HG03469 (cell line): ENCODE results near the gene NRP2.

Experiments
- ATAC-seq: cut with Tn5 transposase; IDR thresholded peaks from one replicate; pipeline ENCODE4 v1.9.1; 2021; ENCODE audit warnings: mild to moderate bottlenecking, moderate library complexity, moderate number of reproducible peaks; ENCODE audit not compliant: unreplicated experiment

NRP2 gene, protein sequence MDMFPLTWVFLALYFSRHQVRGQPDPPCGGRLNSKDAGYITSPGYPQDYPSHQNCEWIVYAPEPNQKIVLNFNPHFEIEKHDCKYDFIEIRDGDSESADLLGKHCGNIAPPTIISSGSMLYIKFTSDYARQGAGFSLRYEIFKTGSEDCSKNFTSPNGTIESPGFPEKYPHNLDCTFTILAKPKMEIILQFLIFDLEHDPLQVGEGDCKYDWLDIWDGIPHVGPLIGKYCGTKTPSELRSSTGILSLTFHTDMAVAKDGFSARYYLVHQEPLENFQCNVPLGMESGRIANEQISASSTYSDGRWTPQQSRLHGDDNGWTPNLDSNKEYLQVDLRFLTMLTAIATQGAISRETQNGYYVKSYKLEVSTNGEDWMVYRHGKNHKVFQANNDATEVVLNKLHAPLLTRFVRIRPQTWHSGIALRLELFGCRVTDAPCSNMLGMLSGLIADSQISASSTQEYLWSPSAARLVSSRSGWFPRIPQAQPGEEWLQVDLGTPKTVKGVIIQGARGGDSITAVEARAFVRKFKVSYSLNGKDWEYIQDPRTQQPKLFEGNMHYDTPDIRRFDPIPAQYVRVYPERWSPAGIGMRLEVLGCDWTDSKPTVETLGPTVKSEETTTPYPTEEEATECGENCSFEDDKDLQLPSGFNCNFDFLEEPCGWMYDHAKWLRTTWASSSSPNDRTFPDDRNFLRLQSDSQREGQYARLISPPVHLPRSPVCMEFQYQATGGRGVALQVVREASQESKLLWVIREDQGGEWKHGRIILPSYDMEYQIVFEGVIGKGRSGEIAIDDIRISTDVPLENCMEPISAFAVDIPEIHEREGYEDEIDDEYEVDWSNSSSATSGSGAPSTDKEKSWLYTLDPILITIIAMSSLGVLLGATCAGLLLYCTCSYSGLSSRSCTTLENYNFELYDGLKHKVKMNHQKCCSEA

GRCh38 chr2:205682239-205682970 lies at the start of gene NRP2:
Gene NRP2 (plus strand): TSS chr2:205682501. CDS start chr2:205683291, 790 bp downstream.
- peak; percentile 41 for ATAC-seq

GRCh38 chr2:205633994-205634393 lies 48.3 kb upstream of the NRP2 start:
- ATAC-seq, result no peak

DNA sequence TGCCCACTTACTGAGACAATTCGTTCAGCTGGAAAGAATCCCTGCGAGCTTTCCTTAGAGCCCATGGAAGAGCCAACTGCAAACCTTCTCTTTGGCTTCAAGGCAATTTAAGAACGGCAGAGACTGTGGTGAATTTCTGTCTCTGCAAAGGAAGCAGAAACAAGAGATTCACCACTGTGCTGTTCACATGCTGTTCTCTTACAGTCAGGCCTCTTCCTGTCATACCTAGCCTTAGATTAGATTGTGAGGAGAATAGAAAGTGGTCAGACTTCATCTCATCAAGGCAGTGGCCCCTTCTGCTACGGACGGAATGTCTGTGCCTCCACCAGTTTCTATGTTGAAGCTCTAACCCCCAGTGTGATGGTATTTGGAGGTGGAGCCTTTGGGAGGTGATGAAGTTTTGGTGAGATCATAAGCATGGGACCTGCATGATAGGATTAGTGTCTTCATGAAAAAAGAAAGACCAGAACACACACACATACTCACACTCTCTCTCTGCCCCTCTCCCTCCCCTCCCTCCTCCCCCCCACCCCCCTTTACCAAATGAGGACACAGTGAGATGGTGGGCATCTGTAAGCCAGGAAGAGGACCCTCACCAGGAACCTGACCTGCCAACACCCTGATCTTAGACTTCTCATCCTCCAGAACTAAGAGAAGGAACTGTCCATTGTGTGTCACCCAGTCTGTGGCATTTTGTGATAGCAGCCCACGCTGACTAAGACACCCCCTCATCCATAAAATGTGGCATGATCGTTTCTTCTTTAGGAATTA lies 45.6 kb upstream of the NRP2 start:
- no peak for ATAC-seq

- no peak for ATAC-seq
These were observed 45.0 kb upstream of the NRP2 start for GRCh38 chr2:205637320-205637602.

- ATAC-seq, result no peak
These were observed 44.4 kb upstream of the NRP2 start for GRCh38 chr2:205637779-205638503.

DNA sequence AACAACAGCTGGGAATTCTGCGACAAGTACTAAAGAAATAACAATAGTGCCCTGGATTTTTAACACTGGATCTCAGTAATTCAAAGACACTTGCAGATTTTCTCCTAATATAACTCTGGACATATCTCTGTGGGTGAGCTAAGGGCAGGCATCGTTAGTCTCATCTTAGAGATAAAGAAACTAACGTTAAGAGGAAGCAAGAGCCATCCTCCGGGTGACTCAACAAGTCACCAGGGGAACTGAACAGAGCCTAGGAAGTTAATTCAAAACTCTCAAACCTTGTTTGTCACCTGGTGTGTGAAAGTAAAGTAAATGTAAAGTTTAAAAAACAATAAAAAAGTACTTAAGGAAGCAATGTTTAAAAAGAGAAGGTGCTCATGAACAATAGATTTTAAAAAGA lies 41.6 kb upstream of the NRP2 start:
- ATAC-seq, result peak; percentile 47

DNA sequence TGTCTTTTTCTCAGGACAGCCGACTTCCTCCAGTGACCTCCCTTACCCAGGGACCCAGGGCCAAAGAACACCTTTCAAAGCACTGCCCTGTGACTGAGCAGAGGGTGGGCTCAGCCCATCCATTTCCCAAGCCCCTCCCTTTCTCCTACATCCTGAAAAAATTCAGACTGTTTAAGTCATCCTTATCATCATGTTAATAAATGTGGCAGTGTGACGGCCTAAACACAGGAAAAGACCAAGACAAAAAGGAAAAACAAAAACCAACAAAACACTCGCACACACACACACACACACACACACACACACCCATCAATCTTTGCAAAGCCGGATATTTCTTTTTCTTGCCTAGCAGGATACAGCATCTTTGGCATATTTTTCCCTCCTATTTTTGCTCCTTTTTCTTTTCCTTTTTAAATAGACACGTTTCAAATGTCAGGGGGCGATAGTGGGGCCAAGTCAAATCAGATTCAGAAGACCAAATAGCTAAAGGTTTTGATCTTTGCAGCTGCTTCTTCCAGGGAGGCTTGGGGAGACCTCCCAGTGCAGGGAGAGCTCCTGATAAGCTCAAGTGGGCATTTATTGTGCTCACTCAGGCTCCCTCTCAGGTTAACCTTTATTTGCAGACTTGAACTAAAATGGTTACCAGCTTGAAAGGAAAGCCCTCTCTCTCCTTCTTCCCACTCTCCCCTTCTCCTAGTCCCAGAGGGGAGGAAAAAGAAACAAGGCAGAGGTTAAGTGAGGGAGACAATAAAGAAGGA lies 39.5 kb upstream of the NRP2 start:
- no peak for ATAC-seq

DNA sequence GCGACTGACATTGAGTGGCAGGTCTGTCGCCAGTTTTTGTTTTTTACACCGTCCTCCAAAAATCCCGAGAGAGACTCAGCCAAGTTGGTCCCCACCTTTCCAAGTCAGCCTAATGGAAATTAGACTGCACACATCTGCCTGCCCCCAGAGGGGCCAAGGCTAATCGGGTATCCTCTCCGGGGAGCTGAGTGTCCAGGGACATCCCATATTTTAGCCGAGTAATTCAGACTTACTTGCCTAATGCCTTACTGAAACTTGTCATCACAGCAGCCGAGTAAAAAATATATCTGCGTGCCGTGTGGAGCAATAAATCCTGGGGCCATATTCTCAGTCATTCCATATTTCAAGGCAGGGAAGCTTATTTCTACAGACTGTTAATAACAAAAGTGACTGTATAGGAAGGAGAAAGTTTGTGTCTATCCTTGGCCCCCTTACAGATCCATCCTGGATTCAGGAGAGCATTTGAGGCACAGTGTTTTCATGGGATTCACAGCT lies 38.9 kb upstream of the NRP2 start:
- no peak for ATAC-seq

GRCh38 chr2:205644018-205644417 lies 38.3 kb upstream of the NRP2 start:
- no peak for ATAC-seq

DNA sequence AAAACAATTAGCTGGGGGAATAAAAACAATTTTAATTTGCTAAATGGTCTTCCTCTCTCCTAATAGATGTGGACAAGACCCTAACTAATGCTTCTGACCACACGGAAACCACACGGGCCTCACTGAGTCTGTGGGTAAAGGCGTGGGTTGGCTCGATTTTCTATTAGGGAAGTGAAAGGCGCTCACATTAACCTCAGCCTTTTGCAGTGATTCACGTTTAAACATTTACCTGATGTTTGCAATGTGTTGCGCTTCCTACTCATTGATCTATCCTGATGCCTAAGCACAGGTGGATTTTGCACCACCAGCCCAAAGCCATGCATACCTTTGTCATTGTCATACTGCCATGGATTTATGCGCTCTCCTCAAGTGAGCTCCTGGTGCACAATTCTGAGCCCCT lies 35.6 kb upstream of the NRP2 start:
- ATAC-seq, result peak; percentile 96

- ATAC-seq, result no peak
These were observed 31.9 kb upstream of the NRP2 start for GRCh38 chr2:205650450-205650849.

DNA sequence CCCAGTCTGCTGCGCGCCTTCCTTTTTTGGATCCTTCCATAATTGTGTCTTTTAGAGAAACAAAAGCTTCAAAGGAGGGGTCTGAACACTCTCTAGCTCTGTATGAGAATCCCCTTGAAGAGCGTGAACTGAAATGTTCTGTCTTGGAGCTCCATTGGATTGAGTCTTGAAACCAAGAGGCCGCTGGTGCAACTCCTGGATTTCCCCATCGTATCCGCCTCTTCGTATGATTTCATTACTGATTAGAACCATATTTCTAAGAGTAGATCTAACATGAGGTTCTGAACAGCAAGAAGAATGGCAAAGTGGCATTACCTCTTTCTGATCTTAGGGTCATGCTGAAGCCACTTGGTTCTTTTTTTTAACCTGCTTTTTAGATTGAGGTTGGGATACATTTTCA lies 31.4 kb upstream of the NRP2 start:
- no peak for ATAC-seq

DNA sequence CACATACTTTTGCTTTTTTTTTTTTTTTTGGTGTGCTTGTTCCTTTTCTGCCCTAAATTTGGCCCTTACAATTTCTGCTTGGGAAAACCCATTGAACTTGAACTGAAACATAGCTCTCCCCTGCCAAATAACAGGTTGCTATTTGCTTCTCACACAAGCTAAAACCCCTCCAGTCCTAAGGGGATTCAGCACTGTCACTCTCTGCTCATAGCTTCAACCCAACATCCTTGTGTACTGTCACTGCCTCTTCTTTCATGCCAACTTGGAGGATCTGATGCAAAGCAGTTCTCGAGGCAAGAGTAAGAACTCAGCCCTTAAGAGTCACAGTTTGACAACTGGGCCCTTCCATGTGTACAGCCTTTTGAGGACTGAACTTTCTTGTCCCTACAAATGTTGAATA lies 30.6 kb upstream of the NRP2 start:
- ATAC-seq, result no peak

- no peak for ATAC-seq
These were observed 27.3 kb upstream of the NRP2 start for GRCh38 chr2:205654878-205655605.

GRCh38 chr2:205655779-205656456 lies 26.4 kb upstream of the NRP2 start:
- no peak for ATAC-seq

DNA sequence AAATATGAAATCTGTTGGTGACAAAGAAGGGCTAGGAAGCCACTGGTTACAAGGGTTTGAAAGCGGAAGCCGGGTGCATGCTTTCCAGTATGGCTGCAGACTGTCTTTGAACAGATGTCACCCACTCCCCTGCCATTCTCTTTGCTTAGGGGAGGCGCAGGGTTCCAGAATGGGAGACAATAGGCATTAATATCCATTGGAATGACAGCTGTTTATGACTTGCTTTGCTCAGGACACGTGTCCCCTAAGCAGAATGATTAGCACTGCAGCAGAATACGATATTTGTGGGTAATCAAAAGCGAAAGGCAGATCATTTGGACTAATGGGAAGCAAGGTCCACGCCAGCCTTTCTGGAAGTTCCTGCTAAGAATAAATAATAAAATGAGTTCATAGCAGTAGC lies 25.8 kb upstream of the NRP2 start:
- ATAC-seq, result no peak

DNA sequence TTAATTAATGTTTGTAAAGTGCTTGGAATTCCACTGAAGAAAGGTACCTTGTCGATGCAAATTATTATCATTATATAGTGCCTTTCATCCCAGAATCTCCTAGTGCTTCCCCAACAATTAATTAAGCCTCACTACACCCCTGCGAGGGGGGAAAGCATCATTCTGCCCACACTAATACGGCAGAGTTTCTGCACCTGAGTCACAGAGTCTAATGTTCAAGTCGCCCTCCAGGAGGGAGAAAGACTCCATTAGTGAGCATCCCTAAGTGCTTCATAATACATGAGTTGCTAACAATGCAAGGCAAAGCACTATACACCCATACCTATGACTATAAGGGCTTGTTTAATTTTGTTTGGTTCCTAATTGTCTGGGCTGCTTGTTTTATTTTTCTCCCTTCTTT lies 25.4 kb upstream of the NRP2 start:
- ATAC-seq, result no peak

DNA sequence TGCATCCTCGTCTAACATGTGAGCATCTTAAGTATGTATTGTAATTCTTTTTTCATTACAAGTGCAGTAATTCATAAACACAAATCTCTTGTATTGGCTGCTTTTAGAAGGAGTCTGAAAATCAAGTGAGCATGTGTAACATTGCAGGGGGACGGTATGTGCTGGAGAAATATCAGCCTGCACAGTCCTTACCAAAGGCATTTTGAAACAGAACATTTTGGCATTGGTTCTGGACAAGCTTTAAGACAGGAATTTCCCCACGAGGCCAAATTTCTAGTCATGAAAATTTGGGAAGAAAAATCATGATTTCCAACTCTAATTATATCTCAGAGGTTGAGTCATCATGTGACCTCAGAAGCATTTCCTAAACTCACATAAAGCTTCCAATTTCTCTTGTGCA lies 24.7 kb upstream of the NRP2 start:
- no peak for ATAC-seq
